Measurements from ENCODE around the gene COLEC11.
"Not testable (repeated sequence)": the region's sequence is repeated elsewhere in the genome, so short reads cannot be mapped to it uniquely, and the experiment has no call there.

COLEC11 gene

DNA sequence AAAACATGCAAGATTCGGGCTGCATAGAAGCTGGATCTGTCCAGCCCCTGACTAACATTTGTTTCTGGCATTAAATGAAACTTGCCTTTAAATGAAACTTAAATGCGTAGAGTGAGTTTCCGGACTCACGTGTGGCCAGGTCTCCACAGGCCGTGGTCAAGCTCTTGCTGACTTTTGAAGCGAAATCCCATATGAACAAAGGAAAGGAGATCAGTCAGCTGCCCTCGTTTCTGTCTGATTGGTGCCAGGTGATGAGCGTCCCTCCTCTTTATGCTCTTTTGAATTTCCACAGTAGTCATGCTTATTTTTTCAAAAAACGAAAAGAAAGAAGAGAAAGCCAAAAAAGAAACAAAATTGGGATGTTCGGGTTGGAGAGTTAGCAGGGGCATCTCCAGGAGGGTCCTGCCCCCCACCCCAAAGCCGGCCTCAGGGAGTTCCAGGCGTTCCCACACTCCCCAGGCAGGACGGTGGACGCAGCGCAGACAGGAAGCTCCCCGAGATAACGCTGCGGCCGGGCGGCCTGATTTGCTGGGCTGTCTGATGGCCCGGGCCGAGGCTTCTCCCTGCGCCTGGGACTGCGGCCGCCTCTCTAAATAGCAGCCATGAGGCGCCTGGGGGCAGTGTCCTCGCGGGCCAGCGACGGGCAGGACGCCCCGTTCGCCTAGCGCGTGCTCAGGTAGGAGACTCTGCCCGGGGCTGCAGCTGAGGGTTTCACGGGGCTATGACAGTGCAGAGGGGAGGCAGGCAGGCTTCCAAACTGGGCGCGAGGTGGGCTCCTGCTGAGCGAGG is at the start of gene COLEC11:
Gene COLEC11, plus strand, starts transcription at position 620 of the 789 bp plus-strand sequence. CDS start 9,229 bp downstream, outside the sequence.
- DNase-seq (ENCODE audit: low spot score) (no peak), FAIRE-seq (no peak)

DNA sequence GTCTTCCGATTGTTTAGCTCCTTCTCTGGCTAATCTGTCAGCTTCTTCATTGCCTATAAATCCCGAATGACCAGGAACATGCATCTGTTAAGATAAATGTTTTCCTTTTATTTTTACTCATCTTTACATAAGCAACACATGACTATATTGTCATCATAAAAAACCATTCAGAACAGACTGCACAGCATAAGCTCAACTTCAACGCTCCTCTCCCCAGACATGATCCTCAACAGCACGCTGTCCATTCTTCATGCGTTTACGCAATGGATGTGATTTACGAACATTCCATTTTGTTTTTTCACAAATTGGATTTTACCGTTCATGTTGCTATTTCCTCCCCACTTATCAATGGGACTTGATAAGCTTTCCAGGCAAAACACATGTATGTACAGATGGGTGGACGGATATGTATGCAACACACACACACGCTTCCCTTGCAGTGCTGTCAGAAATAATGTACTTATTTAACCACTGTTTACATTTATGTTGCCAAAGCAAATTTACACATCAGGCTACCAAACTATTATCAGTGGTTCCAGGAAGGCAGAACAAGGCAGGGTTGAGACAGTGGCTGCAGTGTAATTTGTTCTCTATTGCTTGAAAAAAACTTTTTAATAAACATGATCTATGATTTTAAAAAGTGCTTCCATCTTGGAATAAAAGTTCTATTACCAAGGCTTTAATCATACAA is 49.0 kb upstream of the COLEC11 start:
- no peak for FAIRE-seq
- DNase-seq (ENCODE audit: low spot score): no peak

DNA sequence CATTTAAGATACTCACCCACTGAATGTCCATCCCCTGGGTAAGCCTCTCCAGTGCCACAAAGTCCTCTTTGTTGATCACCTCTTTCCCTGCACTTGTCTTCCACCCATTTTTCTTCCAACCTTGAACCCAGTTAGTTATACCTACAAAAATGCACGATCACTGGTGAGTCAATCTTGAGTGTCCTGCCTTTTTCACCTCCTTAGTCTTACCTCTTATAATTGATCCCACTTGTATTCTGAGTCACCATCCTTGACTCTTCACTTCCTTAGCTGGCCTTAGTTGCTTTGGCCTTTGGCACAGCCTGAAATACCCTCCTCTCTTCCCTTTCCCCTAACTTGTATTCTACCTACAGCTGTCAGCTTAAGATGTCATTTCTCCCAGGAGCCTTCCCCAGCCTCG is 47.0 kb upstream of the COLEC11 start:
- DNase-seq (ENCODE audit: low spot score): peak; percentile 23

DNA sequence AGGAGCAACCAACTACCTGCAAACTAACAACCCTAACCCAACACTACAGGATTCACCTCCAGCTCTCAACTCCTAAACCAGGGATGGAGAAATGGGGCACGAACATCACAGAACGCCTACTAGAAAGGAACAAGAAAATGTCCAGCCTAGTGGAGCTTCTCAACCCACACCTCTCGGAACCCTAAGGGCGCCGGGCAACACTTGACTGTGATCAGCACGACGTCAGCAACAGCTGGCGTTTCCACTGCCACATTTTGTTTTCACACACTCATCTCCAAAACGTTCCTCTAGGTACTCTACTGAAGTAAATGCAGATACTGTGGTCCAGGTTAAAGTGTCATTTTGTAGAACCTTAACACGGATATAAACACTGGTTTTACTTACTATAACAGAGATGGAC is 41.0 kb upstream of the COLEC11 start:
- FAIRE-seq: no peak
- DNase-seq (ENCODE audit: low spot score): no peak

More for the DNA sequence above, 47.0 kb upstream of the COLEC11 start:
- FAIRE-seq: no peak

DNA sequence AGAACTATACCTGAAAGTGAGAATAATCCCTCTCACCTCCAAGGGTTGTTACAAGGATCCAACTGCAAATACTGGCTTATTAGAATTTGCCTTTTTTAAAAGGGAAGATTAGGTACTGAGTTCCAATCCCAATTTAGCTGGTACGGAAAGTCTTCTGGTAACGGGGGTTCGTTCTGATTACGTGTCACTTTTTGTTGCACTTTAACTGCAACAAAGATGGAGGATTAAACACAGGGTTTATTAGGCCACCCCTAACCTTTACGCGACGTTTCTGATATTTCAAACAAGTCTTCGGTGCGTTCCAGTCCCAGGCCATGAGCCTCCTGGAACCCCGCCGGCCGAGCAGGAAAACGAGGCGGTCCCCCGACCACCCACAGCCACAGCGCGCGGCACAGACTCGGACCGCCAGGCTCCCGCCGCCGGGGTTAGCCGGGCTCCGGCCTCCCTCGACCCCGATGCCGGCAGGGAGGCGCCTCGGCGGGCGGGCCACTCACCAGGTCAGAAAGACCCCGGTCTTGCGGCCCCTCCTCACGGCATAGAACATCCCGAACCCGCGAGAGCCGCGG is 37.2 kb upstream of the COLEC11 start:
- FAIRE-seq: no peak

DNA sequence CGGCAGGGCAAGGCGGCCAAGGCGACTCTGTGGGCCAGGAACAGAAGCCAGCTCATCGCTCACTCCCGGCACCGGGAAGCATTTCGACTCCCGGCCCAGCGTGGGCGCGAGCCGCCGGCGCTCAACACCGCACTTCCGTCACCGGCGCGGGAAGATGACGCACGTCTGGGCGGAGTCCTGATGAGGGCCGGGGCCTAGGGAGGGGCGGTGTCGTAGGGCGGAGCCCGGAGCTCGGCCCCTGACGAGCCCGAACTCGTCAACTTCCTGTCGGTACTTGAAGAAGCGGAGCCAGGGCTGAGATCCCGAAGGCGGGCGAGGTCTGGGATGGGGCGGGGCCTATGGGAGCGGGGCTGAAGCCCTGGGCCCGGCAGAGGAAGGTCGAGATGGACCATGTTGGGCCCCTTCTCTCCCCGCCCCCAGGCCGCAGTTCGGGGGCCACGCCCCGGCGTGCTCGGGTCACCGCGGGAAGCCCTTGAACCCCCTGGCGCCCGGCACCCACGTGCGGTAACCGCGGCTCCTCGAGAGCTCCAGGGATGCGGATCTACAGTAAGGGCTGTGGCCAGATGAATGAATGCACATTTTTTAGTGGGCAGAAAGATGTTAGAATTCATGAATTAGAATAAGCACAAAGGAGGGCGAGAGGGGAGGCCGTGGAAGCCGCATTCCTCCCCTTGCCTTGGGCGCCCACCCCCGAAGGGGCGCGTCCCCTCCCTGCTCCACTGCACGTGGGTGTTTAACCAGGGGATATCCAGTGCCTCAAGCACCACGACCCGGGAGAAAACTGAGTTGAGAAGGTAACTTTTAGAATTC is 36.5 kb upstream of the COLEC11 start, which contains the start of gene RNASEH1:
Gene RNASEH1, minus strand, starts transcription at position 129 of the 810 bp plus-strand sequence. Its CDS starts 73 bp downstream, at position 56.
- peak; percentile 88 for FAIRE-seq
- DNase-seq (ENCODE audit: low spot score): peak; percentile 98

More for the DNA sequence above, 37.2 kb upstream of the COLEC11 start:
- no peak for DNase-seq (ENCODE audit: low spot score)

DNA sequence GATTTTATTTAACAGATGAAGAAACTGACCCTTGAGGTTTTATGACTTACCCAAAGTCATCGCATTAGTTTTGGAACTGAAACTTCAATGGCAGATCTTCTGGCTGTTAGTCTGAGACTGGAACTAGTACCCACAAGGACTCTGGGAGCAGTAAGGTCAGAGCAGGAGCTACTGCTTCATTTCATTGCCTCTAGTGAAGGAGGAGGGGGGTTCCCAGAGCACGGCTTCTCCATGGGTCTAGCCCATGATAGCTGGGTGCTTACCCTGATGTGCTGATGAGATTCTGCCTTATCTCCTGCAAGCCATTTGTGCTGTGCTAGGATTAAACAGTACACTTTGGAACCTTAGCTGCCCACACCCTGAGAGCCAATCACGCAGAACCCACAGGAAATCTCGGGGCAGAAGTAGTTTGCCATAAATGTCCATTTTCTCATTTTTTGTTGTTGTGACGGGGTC is 31.4 kb upstream of the COLEC11 start:
- DNase-seq (ENCODE audit: low spot score) (no peak), FAIRE-seq (no peak)

DNA sequence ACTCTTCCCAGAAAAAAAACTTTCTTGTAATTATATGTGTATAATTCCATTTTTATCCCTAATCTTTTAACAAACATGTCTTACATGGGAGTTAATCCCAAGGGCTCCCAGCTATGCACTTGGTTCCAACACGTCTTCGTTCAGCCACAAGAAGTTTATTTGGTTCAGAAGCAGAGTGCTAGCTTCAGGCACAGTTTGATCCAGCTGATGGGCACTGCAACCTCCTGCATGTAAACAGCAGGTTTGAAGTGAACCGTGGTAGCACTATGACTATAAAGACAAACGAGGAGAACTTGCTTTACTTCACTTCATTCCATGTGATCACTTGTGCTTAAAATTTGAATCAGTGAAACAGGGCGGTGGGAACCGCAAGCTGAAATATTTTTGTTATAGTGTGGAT is 29.8 kb upstream of the COLEC11 start:
- no peak for FAIRE-seq
- DNase-seq (ENCODE audit: low spot score): no peak

DNA sequence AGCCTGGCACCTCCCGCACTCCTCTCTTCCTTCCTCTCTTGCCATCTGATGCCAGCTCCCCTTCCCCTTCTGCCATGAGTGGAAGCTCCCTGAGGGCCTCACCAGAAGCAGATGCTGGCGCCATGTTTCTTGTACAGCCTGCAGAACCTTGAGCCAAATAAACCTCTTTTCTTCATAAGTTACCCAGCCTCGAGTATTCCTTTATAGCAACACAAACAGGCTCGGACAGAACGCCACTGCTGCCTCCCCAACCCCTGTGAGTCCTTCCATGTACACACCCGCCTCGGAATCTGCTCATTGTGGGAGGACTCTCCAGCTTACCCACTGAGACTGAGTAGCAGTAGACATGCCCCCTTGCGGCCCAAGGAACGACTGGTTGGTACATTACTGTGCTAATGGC is 28.1 kb upstream of the COLEC11 start:
- no peak for DNase-seq (ENCODE audit: low spot score)
- no peak for FAIRE-seq

DNA sequence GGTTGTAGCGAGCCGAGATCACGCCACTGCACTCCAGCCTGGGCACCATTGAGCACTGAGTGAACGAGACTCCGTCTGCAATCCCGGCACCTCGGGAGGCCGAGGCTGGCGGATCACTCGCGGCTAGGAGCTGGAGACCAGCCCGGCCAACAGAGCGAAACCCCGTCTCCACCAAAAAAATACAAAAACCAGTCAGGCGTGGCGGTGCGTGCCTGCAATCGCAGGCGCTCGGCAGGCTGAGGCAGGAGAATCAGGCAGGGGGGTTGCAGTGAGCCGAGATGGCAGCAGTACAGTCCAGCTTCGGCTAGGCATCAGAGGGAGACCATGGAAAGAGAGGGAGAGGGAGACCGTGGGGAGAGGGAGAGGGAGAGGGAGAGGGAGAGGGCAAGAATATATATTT is 25.3 kb upstream of the COLEC11 start:
- not testable (repeated sequence) for DNase-seq (ENCODE audit: low spot score); FAIRE-seq

DNA sequence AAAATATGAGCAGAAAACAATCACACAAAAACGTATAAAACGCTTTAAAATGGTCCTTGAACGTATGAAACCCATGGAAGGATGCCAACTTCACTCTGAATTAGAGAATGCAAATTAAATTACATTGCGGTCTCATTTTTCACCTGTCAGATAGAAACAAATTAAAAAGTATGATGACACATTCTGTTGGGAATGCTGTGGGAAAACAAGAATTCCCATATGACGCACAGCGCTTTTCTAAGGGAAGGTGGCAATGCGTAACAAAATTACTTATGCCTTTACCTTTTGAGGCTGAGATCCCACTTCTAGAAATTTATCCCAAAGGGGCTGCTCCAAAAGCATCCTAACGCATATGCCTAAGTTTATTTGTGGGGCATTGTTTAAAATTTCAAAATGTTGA is 23.6 kb upstream of the COLEC11 start:
- no peak for FAIRE-seq

DNA sequence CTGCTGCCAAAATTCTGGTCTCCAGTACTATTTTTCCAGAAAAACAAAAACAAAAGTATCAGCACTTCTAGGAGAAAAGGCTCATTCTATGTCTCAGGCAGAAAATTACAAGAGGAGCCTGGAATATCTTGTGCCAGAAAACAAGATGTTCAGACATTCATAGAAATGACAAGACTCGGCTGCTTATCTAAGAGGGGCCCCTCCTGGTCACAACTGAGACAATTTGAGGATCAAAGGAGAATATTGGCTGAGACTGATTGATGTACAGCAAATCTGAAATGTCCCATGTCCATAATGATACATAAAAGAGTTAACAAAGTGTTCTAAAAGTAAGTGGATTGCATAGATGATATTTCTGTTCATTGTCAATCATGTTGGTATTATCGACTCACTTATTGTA is 22.3 kb upstream of the COLEC11 start:
- no peak for FAIRE-seq

More for the DNA sequence above, 23.6 kb upstream of the COLEC11 start:
- DNase-seq (ENCODE audit: low spot score): no peak

DNA sequence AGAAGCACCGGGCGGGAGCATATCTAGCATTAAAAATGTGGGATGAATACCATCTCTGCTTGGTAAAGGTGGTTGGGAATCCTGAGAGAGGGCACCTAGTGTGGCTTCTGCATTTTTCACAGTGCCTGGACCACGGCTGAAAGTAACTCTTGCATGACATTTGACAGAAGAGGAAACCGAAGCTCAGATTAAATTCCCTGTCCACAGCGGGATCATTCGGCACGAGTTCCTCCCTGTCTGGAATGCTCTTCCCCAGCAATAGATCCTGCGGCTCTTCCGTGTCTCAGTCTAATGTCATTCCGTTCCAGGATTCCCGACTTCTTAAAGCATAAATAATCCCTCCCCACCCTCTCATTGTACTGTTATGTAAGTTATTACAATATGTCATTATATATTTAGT is 20.8 kb upstream of the COLEC11 start:
- FAIRE-seq (no peak), DNase-seq (ENCODE audit: low spot score) (no peak)

More for the DNA sequence above, 22.3 kb upstream of the COLEC11 start:
- DNase-seq (ENCODE audit: low spot score): no peak

DNA sequence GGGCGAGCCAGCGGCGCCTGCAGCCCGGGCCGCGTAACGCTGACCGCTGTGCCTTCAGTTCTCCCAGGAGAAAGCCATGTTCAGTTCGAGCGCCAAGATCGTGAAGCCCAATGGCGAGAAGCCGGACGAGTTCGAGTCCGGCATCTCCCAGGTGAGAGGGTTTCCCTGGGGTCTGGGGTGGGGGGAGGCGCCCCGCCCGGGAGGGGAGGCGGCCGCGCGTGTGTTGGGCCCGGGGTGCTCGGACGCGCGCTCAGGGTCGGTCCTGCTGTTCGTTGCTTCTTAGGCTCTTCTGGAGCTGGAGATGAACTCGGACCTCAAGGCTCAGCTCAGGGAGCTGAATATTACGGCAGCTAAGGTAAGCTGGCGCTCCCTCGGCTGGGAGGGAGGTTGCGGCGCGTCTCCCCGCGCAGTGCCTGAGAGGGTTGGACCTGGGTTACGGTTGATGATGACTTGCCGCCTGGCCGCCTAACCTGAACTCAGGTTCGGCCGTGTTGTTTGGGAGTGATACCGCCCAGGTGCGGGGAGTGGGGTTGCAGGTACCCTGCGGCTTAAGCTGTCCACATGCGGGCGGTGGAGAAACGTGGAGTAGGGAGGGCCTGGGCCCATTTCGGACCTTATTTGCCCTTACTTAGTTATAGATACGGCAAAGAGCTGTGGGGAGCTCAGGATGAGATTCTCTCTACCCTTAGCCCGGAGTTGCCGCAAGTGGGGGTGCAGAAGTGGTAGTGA is 19.2 kb upstream of the COLEC11 start:
- DNase-seq (ENCODE audit: low spot score) (no peak), FAIRE-seq (no peak)

DNA sequence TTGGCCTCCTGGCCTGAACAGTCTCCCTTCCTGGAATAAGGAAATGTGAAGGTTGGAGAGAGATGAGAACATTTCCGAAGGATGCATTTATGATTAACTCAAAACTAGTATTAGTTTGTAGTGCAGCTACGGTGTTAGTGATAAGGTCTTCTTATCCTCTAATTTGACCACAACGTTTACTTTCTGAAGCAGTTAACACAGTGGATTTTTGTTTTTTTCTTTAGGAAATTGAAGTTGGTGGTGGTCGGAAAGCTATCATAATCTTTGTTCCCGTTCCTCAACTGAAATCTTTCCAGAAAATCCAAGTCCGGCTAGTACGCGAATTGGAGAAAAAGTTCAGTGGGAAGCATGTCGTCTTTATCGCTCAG is 18.7 kb upstream of the COLEC11 start:
- not testable (repeated sequence) for DNase-seq (ENCODE audit: low spot score); FAIRE-seq

DNA sequence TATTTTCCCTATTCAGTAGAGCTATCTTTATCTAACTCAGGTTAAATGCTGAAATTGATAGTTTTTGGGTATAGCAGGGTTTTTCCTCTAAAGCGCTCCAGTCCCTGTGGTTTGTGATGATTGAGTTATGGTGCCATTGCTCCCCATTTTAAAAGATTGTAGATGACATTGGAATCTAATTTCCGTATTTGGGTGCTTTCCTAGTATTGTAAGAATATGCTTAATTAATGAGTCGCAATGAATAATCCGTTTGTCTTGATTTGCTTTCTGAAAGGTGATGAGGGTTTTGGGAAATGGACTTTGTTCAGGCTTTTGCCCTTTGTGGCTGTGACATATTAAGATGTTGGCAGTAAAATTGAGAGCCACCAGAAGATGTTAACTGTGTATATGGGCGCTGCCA is 15.9 kb upstream of the COLEC11 start:
- DNase-seq (ENCODE audit: low spot score) (no peak), FAIRE-seq (no peak)

DNA sequence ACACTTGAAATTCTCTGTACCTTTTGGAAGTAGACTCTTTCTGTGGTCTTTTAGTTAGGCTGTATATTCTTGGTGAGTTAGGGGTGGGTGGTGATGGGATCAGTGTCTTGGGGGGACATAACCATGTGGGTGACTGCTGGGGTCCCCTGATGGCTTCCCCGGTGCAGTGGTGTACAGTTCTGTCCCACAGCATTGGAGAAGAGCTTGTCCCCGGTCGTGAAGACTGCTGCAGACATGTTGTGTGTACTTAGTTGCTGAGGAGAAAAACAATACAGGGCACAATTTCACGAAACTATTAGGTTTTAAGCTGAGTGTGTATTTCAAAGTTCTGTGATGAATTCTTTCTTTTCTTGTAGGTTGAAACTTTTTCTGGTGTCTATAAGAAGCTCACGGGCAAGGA is 14.5 kb upstream of the COLEC11 start:
- DNase-seq (ENCODE audit: low spot score) (no peak), FAIRE-seq (no peak)

DNA sequence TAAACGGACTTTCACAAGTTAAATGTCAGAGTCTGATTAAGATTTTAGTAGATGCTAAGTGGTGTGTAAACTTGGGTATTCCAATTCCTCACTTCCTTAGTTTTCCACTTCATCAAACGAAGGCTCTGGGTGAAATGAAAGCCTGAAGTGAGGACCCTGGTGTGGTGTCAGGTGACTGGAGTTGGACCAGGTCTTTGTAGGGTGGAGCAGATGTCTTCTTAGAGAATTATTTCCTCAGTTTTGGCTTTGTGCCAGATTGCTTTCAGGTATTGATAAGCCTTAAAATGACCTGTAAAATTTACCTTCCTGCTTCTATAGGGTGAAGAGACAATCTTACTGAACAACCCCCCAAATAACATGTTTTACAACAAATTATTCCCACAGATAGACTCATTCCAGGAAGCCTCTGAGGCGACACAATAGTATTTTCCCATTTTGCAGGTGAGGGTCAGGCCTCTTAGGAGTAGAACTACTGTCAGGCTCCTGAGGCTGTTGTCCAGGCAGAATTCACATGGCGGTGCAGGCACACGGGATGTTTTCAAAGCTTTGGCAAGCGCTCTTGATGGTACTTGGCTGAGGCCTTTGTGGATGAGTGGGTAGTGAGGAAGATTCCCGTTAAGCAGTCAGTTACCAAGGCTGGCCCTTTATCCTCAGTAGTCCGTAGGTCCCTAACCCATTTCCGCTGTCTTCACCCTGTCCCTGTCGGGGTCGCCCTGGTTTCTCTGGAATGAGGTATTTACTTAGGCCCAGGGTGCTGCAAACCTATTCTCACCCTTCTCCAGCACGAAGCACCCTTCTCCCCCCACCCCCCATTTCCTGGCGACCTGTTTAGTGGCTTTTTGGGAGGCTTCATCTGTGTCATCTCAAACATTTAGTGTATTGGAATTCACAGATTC is 13.3 kb upstream of the COLEC11 start:
- FAIRE-seq: no peak
- no peak for DNase-seq (ENCODE audit: low spot score)

DNA sequence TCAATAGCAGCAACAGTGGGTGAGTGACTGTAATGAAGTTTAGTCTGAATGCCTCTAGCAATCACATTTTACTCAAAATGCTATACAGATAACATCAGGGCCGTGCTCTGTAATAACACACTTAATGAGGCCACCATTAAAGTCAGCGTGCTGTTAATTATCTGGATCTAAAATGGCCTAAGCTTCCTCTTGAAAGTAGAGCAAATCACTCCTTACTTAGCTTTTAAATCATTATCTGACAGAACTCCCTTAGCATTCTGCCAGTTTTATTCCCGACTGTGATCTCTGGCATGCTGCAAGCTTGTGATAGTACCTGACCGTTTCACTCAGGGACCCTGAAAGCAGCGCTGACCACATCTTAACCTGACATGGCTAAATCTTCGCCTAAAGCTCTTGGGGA is 10.8 kb upstream of the COLEC11 start:
- DNase-seq (ENCODE audit: low spot score) (no peak), FAIRE-seq (no peak)

Measured in RCC 7860 (cell line).